ENCODE data around the gene NDUFB11. TPM values are rescaled to one million over a fixed set of nuclear protein-coding genes. Genes with fewer than 3 reads are reported as not detected.
A peak's percentile ranks its signal among the peaks of the same experiment; 100 is the strongest.

The NDUFB11 gene
- total and polyA plus RNA-seq, 9 of the 15 experiments (the other 6 are each of a cell fraction or from before 2014, with no cell fraction given): 20.9 to 269 (median 86.8) TPM

GRCh38 chrX:47190445-47191269 lies 46.2 kb upstream of the NDUFB11 start (continued):
- no peak for TF ChIP-seq ZNF512 (tag; IDR thresholded peaks at IDR 0.05)
- TF ChIP-seq ARID4B (CRISPR knock-in tag; IDR thresholded peaks at IDR 0.05): no peak
- no peak for TF ChIP-seq TGIF2 (CRISPR knock-in tag; IDR thresholded peaks at IDR 0.05)
- no peak for TF ChIP-seq MTA1 (IDR thresholded peaks at IDR 0.05; ENCODE audit: borderline replicate concordance)
- TF ChIP-seq MEF2A (IDR thresholded peaks at IDR 0.05; ENCODE audit: control insufficient read depth, low read depth, low read length): no peak
- no peak for TF ChIP-seq FOXO4 (CRISPR knock-in tag; IDR thresholded peaks at IDR 0.05)
- TF ChIP-seq ZFP1 (CRISPR knock-in tag; IDR thresholded peaks at IDR 0.05): no peak
- TF ChIP-seq RBFOX2 (IDR thresholded peaks at IDR 0.05; ENCODE audit: low read depth, low read length): peak; percentile 74
- TF ChIP-seq TEAD2 (tag; IDR thresholded peaks at IDR 0.05): no peak
- TF ChIP-seq HNRNPH1 (optimal IDR thresholded peaks at IDR 0.05; ENCODE audit: low read depth, low read length): no peak
- TF ChIP-seq ZNF24 (IDR thresholded peaks at IDR 0.05): no peak
- TF ChIP-seq ZBTB12 (CRISPR knock-in tag; IDR thresholded peaks at IDR 0.05): no peak
- no peak for TF ChIP-seq SFPQ (IDR thresholded peaks at IDR 0.05; ENCODE audit: low read depth, low read length)
